SK-N-SH (cell line): Measurements from ENCODE around the gene KBTBD4.

Experiments used
- POLR2AphosphoS5 ChIP-seq: IDR thresholded peaks from 2 replicates; pipeline ENCODE4 v1.6.1; 2012; ENCODE audit warnings: low read depth, low read length
- RAD21 ChIP-seq: IDR thresholded peaks from 2 replicates; pipeline ENCODE4 v1.6.1; 2012; ENCODE audit warnings: mild to moderate bottlenecking, low read length
- YY1 ChIP-seq: IDR thresholded peaks from 2 replicates; pipeline ENCODE4 v1.4.0; 2012; ENCODE audit warnings: low read depth, mild to moderate bottlenecking
- TF ChIP-seq, protein P1 (sequence below): fragments of 200-600 bp; sonication (generic); IDR thresholded peaks from 2 replicates; pipeline ENCODE4 v1.6.1; 2017; ENCODE audit warnings: antibody characterized with exemption, mild to moderate bottlenecking, moderate library complexity

- TF ChIP-seq YY1 (no peak), RAD21 (no peak), POLR2AphosphoS5 (no peak)
- TF ChIP-seq, protein P1, sequence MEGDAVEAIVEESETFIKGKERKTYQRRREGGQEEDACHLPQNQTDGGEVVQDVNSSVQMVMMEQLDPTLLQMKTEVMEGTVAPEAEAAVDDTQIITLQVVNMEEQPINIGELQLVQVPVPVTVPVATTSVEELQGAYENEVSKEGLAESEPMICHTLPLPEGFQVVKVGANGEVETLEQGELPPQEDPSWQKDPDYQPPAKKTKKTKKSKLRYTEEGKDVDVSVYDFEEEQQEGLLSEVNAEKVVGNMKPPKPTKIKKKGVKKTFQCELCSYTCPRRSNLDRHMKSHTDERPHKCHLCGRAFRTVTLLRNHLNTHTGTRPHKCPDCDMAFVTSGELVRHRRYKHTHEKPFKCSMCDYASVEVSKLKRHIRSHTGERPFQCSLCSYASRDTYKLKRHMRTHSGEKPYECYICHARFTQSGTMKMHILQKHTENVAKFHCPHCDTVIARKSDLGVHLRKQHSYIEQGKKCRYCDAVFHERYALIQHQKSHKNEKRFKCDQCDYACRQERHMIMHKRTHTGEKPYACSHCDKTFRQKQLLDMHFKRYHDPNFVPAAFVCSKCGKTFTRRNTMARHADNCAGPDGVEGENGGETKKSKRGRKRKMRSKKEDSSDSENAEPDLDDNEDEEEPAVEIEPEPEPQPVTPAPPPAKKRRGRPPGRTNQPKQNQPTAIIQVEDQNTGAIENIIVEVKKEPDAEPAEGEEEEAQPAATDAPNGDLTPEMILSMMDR, result no peak
These were observed 21.1 kb upstream of the KBTBD4 start for GRCh38 chr11:47599902-47600301.
